ENCODE data around the gene TNS1.

The TNS1 gene

GRCh38 chr2:217929272-217929671, 73.5 kb downstream of the TNS1 start:
- TF ChIP-seq ZNF384 (IDR thresholded peaks at IDR 0.05) (no peak), BHLHE40 (IDR thresholded peaks at IDR 0.05; ENCODE audit: borderline replicate concordance) (no peak), NFRKB (IDR thresholded peaks at IDR 0.05) (no peak), SUZ12 (IDR thresholded peaks at IDR 0.05) (no peak), SP1 (IDR thresholded peaks at IDR 0.05) (no peak), CTBP1 (IDR thresholded peaks at IDR 0.05; ENCODE audit: borderline replicate concordance) (no peak), ARNT (IDR thresholded peaks at IDR 0.05) (no peak)
- TF ChIP-seq, protein P1, sequence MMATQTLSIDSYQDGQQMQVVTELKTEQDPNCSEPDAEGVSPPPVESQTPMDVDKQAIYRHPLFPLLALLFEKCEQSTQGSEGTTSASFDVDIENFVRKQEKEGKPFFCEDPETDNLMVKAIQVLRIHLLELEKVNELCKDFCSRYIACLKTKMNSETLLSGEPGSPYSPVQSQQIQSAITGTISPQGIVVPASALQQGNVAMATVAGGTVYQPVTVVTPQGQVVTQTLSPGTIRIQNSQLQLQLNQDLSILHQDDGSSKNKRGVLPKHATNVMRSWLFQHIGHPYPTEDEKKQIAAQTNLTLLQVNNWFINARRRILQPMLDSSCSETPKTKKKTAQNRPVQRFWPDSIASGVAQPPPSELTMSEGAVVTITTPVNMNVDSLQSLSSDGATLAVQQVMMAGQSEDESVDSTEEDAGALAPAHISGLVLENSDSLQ (IDR thresholded peaks at IDR 0.05) = no peak
- ChIA-PET POLR2A (no interaction called here), CTCF (no interaction called here)
- DNase-seq (ENCODE audit: extremely low spot score) = no peak

GRCh38 chr2:217928324-217929181, 74.2 kb downstream of the TNS1 start:
- no peak for TF ChIP-seq FOXA1 (IDR thresholded peaks at IDR 0.05)
- TF ChIP-seq SP1 (IDR thresholded peaks at IDR 0.05) = no peak
- TF ChIP-seq HDGF (IDR thresholded peaks at IDR 0.05; ENCODE audit: borderline replicate concordance) = no peak
- TF ChIP-seq LEF1 (IDR thresholded peaks at IDR 0.05; ENCODE audit: borderline replicate concordance) = no peak
- TF ChIP-seq, protein P1 (IDR thresholded peaks at IDR 0.05) = no peak
- TF ChIP-seq BHLHE40 (IDR thresholded peaks at IDR 0.05; ENCODE audit: borderline replicate concordance) = no peak
- no peak for TF ChIP-seq FOXM1 (IDR thresholded peaks at IDR 0.05; ENCODE audit: borderline replicate concordance)
- no peak for TF ChIP-seq NFRKB (IDR thresholded peaks at IDR 0.05)
- TF ChIP-seq ZNF384 (IDR thresholded peaks at IDR 0.05) = no peak
- no peak for TF ChIP-seq SUZ12 (IDR thresholded peaks at IDR 0.05)
- no peak for TF ChIP-seq L3MBTL2 (conservative IDR thresholded peaks at IDR 0.05)
- TF ChIP-seq TARDBP (IDR thresholded peaks at IDR 0.05) = no peak
- no peak for TF ChIP-seq CTBP1 (IDR thresholded peaks at IDR 0.05; ENCODE audit: borderline replicate concordance)
- no peak for TF ChIP-seq ARNT (IDR thresholded peaks at IDR 0.05)
- no peak for TF ChIP-seq FOXK2 (IDR thresholded peaks at IDR 0.05)
- no peak for TF ChIP-seq ELF4 (IDR thresholded peaks at IDR 0.05)
- POLR2A ChIA-PET = no interaction called here
- CTCF ChIA-PET = no interaction called here
- no peak for DNase-seq (ENCODE audit: extremely low spot score)

GRCh38 chr2:217927601-217928323, 75.0 kb downstream of the TNS1 start:
- TF ChIP-seq ELF4 (IDR thresholded peaks at IDR 0.05) = no peak
- TF ChIP-seq L3MBTL2 (conservative IDR thresholded peaks at IDR 0.05) = no peak
- no peak for TF ChIP-seq FOXM1 (IDR thresholded peaks at IDR 0.05; ENCODE audit: borderline replicate concordance)
- TF ChIP-seq BHLHE40 (IDR thresholded peaks at IDR 0.05; ENCODE audit: borderline replicate concordance) = no peak
- TF ChIP-seq FOXA1 (IDR thresholded peaks at IDR 0.05) = no peak
- TF ChIP-seq ZNF384 (IDR thresholded peaks at IDR 0.05) = no peak
- TF ChIP-seq SUZ12 (IDR thresholded peaks at IDR 0.05) = no peak
- no peak for TF ChIP-seq HDGF (IDR thresholded peaks at IDR 0.05; ENCODE audit: borderline replicate concordance)
- TF ChIP-seq, protein P1 (IDR thresholded peaks at IDR 0.05) = no peak
- POLR2A ChIA-PET = no interaction called here
- DNase-seq (ENCODE audit: extremely low spot score) = no peak
- CTCF ChIA-PET = interaction anchor here (0.5 to 0.6 kb wide), 2 partner anchors 9 to 129 kb away, joined by 3 read pairs; no protein-coding TSS in a partner anchor

DNA sequence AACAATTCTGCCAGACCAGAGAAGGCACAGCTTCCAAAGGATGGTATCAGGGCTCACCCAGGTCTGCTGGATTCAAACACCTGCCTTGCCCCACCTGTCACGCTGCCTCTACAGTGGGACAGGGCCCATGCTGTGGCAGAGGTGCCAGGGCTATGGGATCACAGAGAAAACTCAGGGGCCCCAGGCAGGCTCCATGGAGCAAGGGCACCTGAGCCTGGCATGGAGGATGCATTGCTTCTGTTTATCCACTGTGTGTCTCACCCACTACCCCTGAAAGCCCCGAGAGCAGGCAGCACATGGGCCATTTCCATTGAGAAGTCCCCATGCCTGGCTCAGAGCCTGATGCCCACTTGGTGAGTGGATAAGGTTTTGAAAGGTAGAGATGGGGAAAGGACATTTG, 76.0 kb downstream of the TNS1 start:
- DNase-seq (ENCODE audit: extremely low spot score) = no peak
- CTCF ChIA-PET = no interaction called here
- POLR2A ChIA-PET = no interaction called here
- no peak for TF ChIP-seq CTBP1 (IDR thresholded peaks at IDR 0.05; ENCODE audit: borderline replicate concordance)
- no peak for TF ChIP-seq ELF4 (IDR thresholded peaks at IDR 0.05)
- no peak for TF ChIP-seq SP1 (IDR thresholded peaks at IDR 0.05)
- TF ChIP-seq BHLHE40 (IDR thresholded peaks at IDR 0.05; ENCODE audit: borderline replicate concordance) = no peak
- no peak for TF ChIP-seq NFRKB (IDR thresholded peaks at IDR 0.05)
- TF ChIP-seq, protein P1 (IDR thresholded peaks at IDR 0.05) = no peak
- TF ChIP-seq SUZ12 (IDR thresholded peaks at IDR 0.05) = no peak
- TF ChIP-seq HDGF (IDR thresholded peaks at IDR 0.05; ENCODE audit: borderline replicate concordance) = no peak

GRCh38 chr2:217924346-217924901, 78.4 kb downstream of the TNS1 start:
- ChIA-PET POLR2A (no interaction called here), CTCF (no interaction called here)
- TF ChIP-seq LEF1 (IDR thresholded peaks at IDR 0.05; ENCODE audit: borderline replicate concordance) = no peak
- no peak for TF ChIP-seq FOXK2 (IDR thresholded peaks at IDR 0.05)
- no peak for TF ChIP-seq L3MBTL2 (conservative IDR thresholded peaks at IDR 0.05)
- TF ChIP-seq TARDBP (IDR thresholded peaks at IDR 0.05) = no peak
- TF ChIP-seq, protein P1 (IDR thresholded peaks at IDR 0.05) = no peak
- no peak for TF ChIP-seq ARNT (IDR thresholded peaks at IDR 0.05)
- TF ChIP-seq SUZ12 (IDR thresholded peaks at IDR 0.05) = no peak
- no peak for TF ChIP-seq FOXM1 (IDR thresholded peaks at IDR 0.05; ENCODE audit: borderline replicate concordance)
- no peak for TF ChIP-seq FOXA1 (IDR thresholded peaks at IDR 0.05)
- TF ChIP-seq ZNF384 (IDR thresholded peaks at IDR 0.05) = no peak
- TF ChIP-seq SP1 (IDR thresholded peaks at IDR 0.05) = no peak
- TF ChIP-seq CTBP1 (IDR thresholded peaks at IDR 0.05; ENCODE audit: borderline replicate concordance) = no peak
- no peak for DNase-seq (ENCODE audit: extremely low spot score)

Data from HEK293T (cell line).